ENCODE measurements around the gene FREM2.

FREM2 gene

DNA sequence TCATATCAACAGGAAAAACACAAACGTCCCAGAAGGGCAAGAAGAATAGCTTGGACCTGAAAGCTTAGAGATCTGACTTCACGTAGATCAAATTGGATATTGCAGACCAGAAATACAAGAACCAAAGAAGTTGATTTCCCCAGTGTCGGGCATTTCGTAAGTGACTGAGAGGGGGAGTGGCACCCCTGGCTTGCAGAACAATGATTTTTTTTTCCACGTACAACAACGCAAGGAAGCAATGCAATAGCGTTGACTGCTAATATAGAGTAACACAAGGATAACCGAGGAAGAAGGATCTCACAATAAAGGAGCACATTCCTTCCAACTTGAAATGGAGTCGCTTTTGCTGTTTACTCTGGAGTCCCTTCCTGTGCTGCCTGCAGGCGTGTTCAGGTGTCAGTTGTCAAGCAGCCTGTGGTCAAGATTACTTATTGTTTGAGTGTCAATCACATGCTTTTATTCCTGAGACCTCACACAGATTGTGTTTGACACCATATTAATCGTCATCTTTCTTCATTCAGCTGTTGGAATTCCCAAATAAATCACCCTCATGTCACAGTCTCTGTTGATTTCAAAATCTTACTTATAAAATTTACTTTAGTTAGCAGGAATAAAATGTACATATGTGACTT, 139.4 kb downstream of the FREM2 start:
- H3K14ac ChIP-seq (ENCODE audit: low read length) = no peak overlapping the region
- H3K27ac ChIP-seq (replicated peaks; ENCODE audit: low read length) = no peak overlapping the region
- no peak overlapping the region for H3K23ac ChIP-seq (ENCODE audit: low read depth, low read length, poor library complexity)
- H2BK120ac ChIP-seq (ENCODE audit: low read depth, low read length) = no peak overlapping the region
- no peak overlapping the region for H4K91ac ChIP-seq (ENCODE audit: low read depth, low read length, poor library complexity)
- no peaks in the 10 kb centered on the region for H3K9me3 ChIP-seq (replicated peaks in 1 of 2; ENCODE audit: control insufficient read depth in 2 of 2, insufficient read depth in 1 of 2, low read depth in 1 of 2, low read length in 2 of 2)
- no peaks in the 10 kb centered on the region for H3K36me3 ChIP-seq (replicated peaks in 1 of 2; ENCODE audit: control insufficient read depth in 2 of 2, insufficient read depth in 2 of 2, low read length in 2 of 2)
- peaks cover 8 to 20% of the 10 kb centered on the region in 2 donors for H3K4me1 ChIP-seq (ENCODE audit: control insufficient read depth in 2 of 2, insufficient read depth in 1 of 2, low read depth in 1 of 2, low read length in 2 of 2)
- H2AK5ac ChIP-seq (ENCODE audit: low read depth, low read length) = no peak overlapping the region
- H3K9ac ChIP-seq (ENCODE audit: low read depth, low read length, poor library complexity) = no peak overlapping the region
- H2BK12ac ChIP-seq (ENCODE audit: low read length) = no peak overlapping the region
- no peak overlapping the region for H2BK5ac ChIP-seq (ENCODE audit: low read length)
- H3K4ac ChIP-seq (ENCODE audit: low read length) = no peak overlapping the region
- no peak overlapping the region for H3K4me2 ChIP-seq (ENCODE audit: insufficient read depth, low read length, poor library complexity, severe bottlenecking)
- WGBS, 2 donors (ENCODE audit: extremely low coverage in 2 of 2, insufficient read length in 2 of 2, insufficient replicate concordance in 1 of 2) = no CpG with 5 or more reads among the region's 11 CpGs
- H3K4me3 ChIP-seq (ENCODE audit: low read length in 2 of 2) = no peak overlapping the region
- no peak overlapping the region for H2BK15ac ChIP-seq (ENCODE audit: low read length)
- no peaks in the 10 kb centered on the region for H3K79me1 ChIP-seq (ENCODE audit: low read depth, low read length)
- H2AFZ ChIP-seq (ENCODE audit: low read length) = peak overlapping the region; percentile 58
- H4K8ac ChIP-seq (ENCODE audit: low read depth, low read length) = no peak overlapping the region
- H3K18ac ChIP-seq (ENCODE audit: low read length) = no peak overlapping the region
- no peak for DNase-seq (ENCODE audit: low spot score)
- H3K27me3 ChIP-seq (ENCODE audit: control insufficient read depth in 3 of 3, insufficient read depth in 3 of 3, low read depth in 1 of 3, low read length in 3 of 3) = no peaks in the 10 kb centered on the region

DNA sequence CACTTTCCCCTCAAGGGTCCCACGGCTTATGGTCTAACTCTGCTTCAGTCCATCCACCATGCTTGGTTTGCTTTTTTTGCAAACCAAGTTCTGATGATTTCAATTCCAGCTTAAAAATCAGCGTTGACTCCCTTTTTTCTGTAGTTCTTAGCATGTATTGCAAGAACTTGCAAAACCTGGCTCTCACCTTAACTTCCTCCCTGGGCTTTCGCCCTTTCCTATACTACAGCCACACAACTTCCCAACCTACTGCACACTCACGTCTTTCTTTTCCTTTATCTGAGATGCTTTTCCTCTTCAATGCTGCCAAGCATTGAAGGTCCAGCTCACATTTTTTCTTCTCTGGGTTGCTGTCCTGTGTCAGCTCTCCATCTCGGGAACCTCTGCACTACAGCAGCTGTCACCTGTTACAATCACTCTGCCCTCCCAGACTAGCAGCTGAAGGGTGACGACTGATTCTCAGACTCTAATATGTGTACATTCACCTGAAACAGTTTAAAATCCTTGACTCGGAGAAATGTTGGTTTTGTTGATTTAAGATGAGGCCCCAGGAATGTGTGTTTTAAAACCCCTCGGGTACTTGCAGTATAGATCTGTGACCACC, 143.7 kb downstream of the FREM2 start:
- Histone ChIP-seq H3K9ac (ENCODE audit: low read depth, low read length, poor library complexity) (no peak overlapping the region), H3K18ac (ENCODE audit: low read length) (no peak overlapping the region), H3K4me1 (ENCODE audit: control insufficient read depth in 2 of 2, insufficient read depth in 1 of 2, low read depth in 1 of 2, low read length in 2 of 2) (peaks cover 2 to 8% of the 10 kb centered on the region in 2 donors), H4K91ac (ENCODE audit: low read depth, low read length, poor library complexity) (no peak overlapping the region), H3K79me1 (ENCODE audit: low read depth, low read length) (no peaks in the 10 kb centered on the region), H3K4me3 (ENCODE audit: low read length in 2 of 2) (no peak overlapping the region), H3K27ac (replicated peaks; ENCODE audit: low read length) (no peak overlapping the region), H4K8ac (ENCODE audit: low read depth, low read length) (no peak overlapping the region), H3K14ac (ENCODE audit: low read length) (no peak overlapping the region), H3K36me3 (replicated peaks in 1 of 2; ENCODE audit: control insufficient read depth in 2 of 2, insufficient read depth in 2 of 2, low read length in 2 of 2) (no peaks in the 10 kb centered on the region), H3K4ac (ENCODE audit: low read length) (no peak overlapping the region), H3K27me3 (ENCODE audit: control insufficient read depth in 3 of 3, insufficient read depth in 3 of 3, low read depth in 1 of 3, low read length in 3 of 3) (no peaks in the 10 kb centered on the region), H2BK12ac (ENCODE audit: low read length) (no peak overlapping the region), H3K9me3 (replicated peaks in 1 of 2; ENCODE audit: control insufficient read depth in 2 of 2, insufficient read depth in 1 of 2, low read depth in 1 of 2, low read length in 2 of 2) (no peaks in the 10 kb centered on the region), H3K23ac (ENCODE audit: low read depth, low read length, poor library complexity) (no peak overlapping the region), H2AK5ac (ENCODE audit: low read depth, low read length) (no peak overlapping the region), H2BK120ac (ENCODE audit: low read depth, low read length) (no peak overlapping the region), H2BK15ac (ENCODE audit: low read length) (no peak overlapping the region), H3K4me2 (ENCODE audit: insufficient read depth, low read length, poor library complexity, severe bottlenecking) (no peak overlapping the region), H2AFZ (ENCODE audit: low read length) (no peak overlapping the region), H2BK5ac (ENCODE audit: low read length) (no peak overlapping the region)
- DNase-seq (ENCODE audit: low spot score) = no peak
- WGBS, 2 donors (ENCODE audit: extremely low coverage in 2 of 2, insufficient read length in 2 of 2, insufficient replicate concordance in 1 of 2) = no CpG with 5 or more reads among the region's 8 CpGs

DNA sequence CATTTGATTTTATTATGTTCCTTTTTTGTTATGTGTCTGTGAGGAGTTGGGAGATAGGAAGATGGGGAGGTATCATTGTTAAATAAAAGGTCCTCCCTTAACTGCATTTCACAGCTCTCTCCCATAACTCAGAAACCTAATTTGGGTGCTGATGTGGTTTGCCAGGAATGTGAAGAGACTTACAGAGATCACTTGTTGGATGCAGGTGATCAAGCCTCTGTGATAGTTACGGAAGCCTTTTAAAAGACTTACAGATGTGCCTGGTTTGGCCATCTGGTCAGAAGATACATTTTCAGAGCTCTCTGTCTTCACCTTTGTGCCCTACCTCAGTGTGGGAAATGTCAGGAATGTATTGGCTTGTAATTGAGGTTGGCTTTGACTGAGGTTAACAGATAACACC, 157.7 kb downstream of the FREM2 start:
- H2BK5ac ChIP-seq (ENCODE audit: low read length) = no peak overlapping the region
- no peaks in the 10 kb centered on the region for H3K79me1 ChIP-seq (ENCODE audit: low read depth, low read length)
- no peak overlapping the region for H3K4me3 ChIP-seq (ENCODE audit: low read length in 2 of 2)
- H4K8ac ChIP-seq (ENCODE audit: low read depth, low read length) = no peak overlapping the region
- H3K27me3 ChIP-seq (ENCODE audit: control insufficient read depth in 3 of 3, insufficient read depth in 3 of 3, low read depth in 1 of 3, low read length in 3 of 3) = no peaks in the 10 kb centered on the region
- H3K14ac ChIP-seq (ENCODE audit: low read length) = no peak overlapping the region
- no peak overlapping the region for H2BK15ac ChIP-seq (ENCODE audit: low read length)
- no peak overlapping the region for H3K27ac ChIP-seq (replicated peaks; ENCODE audit: low read length)
- peaks cover 0 to 2% of the 10 kb centered on the region in 2 donors for H3K36me3 ChIP-seq (replicated peaks in 1 of 2; ENCODE audit: control insufficient read depth in 2 of 2, insufficient read depth in 2 of 2, low read length in 2 of 2)
- no peak overlapping the region for H3K4me2 ChIP-seq (ENCODE audit: insufficient read depth, low read length, poor library complexity, severe bottlenecking)
- no peak overlapping the region for H2AK5ac ChIP-seq (ENCODE audit: low read depth, low read length)
- WGBS, 2 donors (ENCODE audit: extremely low coverage in 2 of 2, insufficient read length in 2 of 2, insufficient replicate concordance in 1 of 2) = no CpG with 5 or more reads among the region's 1 CpG
- H2BK12ac ChIP-seq (ENCODE audit: low read length) = no peak overlapping the region
- DNase-seq (ENCODE audit: low spot score) = no peak
- no peak overlapping the region for H3K4ac ChIP-seq (ENCODE audit: low read length)
- H4K91ac ChIP-seq (ENCODE audit: low read depth, low read length, poor library complexity) = no peak overlapping the region
- H3K4me1 ChIP-seq (ENCODE audit: control insufficient read depth in 2 of 2, insufficient read depth in 1 of 2, low read depth in 1 of 2, low read length in 2 of 2) = no peaks in the 10 kb centered on the region
- no peak overlapping the region for H3K9ac ChIP-seq (ENCODE audit: low read depth, low read length, poor library complexity)
- no peak overlapping the region for H2AFZ ChIP-seq (ENCODE audit: low read length)
- H3K23ac ChIP-seq (ENCODE audit: low read depth, low read length, poor library complexity) = no peak overlapping the region
- H2BK120ac ChIP-seq (ENCODE audit: low read depth, low read length) = no peak overlapping the region
- no peak overlapping the region for H3K18ac ChIP-seq (ENCODE audit: low read length)
- no peaks in the 10 kb centered on the region for H3K9me3 ChIP-seq (replicated peaks in 1 of 2; ENCODE audit: control insufficient read depth in 2 of 2, insufficient read depth in 1 of 2, low read depth in 1 of 2, low read length in 2 of 2)

DNA sequence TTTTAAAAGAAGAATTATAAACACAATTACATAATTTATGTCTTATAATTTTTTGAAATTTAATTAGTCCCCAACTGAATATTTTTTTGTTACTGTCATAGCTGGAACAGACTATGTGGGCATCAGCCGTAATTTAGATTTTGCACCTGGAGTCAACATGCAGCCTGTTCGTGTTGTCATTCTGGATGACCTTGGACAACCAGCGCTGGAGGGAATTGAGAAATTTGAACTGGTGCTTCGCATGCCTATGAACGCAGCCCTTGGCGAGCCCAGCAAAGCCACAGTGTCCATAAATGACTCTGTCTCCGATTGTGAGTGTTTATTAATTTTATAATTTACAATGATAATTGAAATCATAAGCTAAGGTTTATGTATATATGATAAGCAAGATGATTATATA, 161.5 kb downstream of the FREM2 start:
- Histone ChIP-seq H3K79me1 (ENCODE audit: low read depth, low read length) (no peaks in the 10 kb centered on the region), H2AK5ac (ENCODE audit: low read depth, low read length) (no peak overlapping the region), H3K18ac (ENCODE audit: low read length) (no peak overlapping the region), H3K9ac (ENCODE audit: low read depth, low read length, poor library complexity) (no peak overlapping the region), H2BK5ac (ENCODE audit: low read length) (no peak overlapping the region), H3K36me3 (replicated peaks in 1 of 2; ENCODE audit: control insufficient read depth in 2 of 2, insufficient read depth in 2 of 2, low read length in 2 of 2) (peaks cover 0 to 5% of the 10 kb centered on the region in 2 donors), H2AFZ (ENCODE audit: low read length) (no peak overlapping the region), H4K8ac (ENCODE audit: low read depth, low read length) (no peak overlapping the region), H3K14ac (ENCODE audit: low read length) (no peak overlapping the region), H2BK12ac (ENCODE audit: low read length) (no peak overlapping the region), H4K91ac (ENCODE audit: low read depth, low read length, poor library complexity) (no peak overlapping the region), H3K4ac (ENCODE audit: low read length) (no peak overlapping the region), H3K27me3 (ENCODE audit: control insufficient read depth in 3 of 3, insufficient read depth in 3 of 3, low read depth in 1 of 3, low read length in 3 of 3) (no peaks in the 10 kb centered on the region), H3K9me3 (replicated peaks in 1 of 2; ENCODE audit: control insufficient read depth in 2 of 2, insufficient read depth in 1 of 2, low read depth in 1 of 2, low read length in 2 of 2) (no peaks in the 10 kb centered on the region), H3K23ac (ENCODE audit: low read depth, low read length, poor library complexity) (no peak overlapping the region), H2BK15ac (ENCODE audit: low read length) (no peak overlapping the region), H3K27ac (replicated peaks; ENCODE audit: low read length) (no peak overlapping the region), H3K4me2 (ENCODE audit: insufficient read depth, low read length, poor library complexity, severe bottlenecking) (no peak overlapping the region), H3K4me1 (ENCODE audit: control insufficient read depth in 2 of 2, insufficient read depth in 1 of 2, low read depth in 1 of 2, low read length in 2 of 2) (no peaks in the 10 kb centered on the region), H2BK120ac (ENCODE audit: low read depth, low read length) (no peak overlapping the region), H3K4me3 (ENCODE audit: low read length in 2 of 2) (no peak overlapping the region)
- no CpG with 5 or more reads among the region's 7 CpGs for WGBS, 2 donors (ENCODE audit: extremely low coverage in 2 of 2, insufficient read length in 2 of 2, insufficient replicate concordance in 1 of 2)
- no peak for DNase-seq (ENCODE audit: low spot score)
